ENCODE results near the gene EIF5. TPM values are rescaled to one million over a fixed set of nuclear protein-coding genes. Genes with fewer than 3 reads are reported as not detected.

The EIF5 gene
- total RNA-seq, 1 donor from 2014 or later, result 274 TPM

DNA sequence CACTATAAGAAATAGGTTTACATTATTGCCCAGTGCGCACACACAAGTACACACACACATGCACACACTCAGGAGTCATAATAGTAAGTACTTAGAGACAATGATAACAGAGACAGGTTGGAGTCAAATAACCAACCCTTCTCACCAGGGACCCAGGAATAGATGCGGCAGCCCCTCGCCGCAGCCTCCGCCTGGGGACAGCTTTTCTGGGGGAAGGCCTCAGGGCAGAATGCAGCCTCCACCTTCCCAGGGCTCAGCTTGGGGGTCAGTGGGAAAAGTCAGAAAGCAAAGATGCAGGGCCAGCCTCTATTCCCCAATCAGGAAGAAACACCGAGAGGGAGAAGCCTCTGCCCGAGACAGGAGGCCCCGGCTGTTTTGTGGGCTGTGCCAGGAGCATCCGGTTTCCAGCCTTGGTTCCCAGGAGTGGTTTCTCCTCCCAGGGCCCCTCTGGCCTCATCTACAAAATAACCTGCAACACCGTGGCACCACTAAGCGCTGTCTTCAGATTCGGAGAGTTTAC lies 23.4 kb upstream of the EIF5 start:
- peaks cover 2% of the 10 kb centered on the region for H3K27me3 Mint-ChIP-seq
- H3K36me3 Mint-ChIP-seq (ENCODE audit: low read depth), result no peaks in the 10 kb centered on the region
- CTCF ChIA-PET, result no interaction called here
- intact Hi-C loops (cut with micrococcal nuclease), result no loop called here
- TF ChIP-seq, protein P1, sequence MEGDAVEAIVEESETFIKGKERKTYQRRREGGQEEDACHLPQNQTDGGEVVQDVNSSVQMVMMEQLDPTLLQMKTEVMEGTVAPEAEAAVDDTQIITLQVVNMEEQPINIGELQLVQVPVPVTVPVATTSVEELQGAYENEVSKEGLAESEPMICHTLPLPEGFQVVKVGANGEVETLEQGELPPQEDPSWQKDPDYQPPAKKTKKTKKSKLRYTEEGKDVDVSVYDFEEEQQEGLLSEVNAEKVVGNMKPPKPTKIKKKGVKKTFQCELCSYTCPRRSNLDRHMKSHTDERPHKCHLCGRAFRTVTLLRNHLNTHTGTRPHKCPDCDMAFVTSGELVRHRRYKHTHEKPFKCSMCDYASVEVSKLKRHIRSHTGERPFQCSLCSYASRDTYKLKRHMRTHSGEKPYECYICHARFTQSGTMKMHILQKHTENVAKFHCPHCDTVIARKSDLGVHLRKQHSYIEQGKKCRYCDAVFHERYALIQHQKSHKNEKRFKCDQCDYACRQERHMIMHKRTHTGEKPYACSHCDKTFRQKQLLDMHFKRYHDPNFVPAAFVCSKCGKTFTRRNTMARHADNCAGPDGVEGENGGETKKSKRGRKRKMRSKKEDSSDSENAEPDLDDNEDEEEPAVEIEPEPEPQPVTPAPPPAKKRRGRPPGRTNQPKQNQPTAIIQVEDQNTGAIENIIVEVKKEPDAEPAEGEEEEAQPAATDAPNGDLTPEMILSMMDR (IDR thresholded peaks at IDR 0.05), result no peak
- peaks cover 3% of the 10 kb centered on the region for H3K9me3 Mint-ChIP-seq
- no peak overlapping the region for H3K4me3 Mint-ChIP-seq
- POLR2A ChIA-PET, result no interaction called here
- DNase-seq (no peak), ATAC-seq (ENCODE audit: low read depth) (no peak)
- H3K4me1 Mint-ChIP-seq, result no peaks in the 10 kb centered on the region
- no peak overlapping the region for H3K27ac Mint-ChIP-seq

DNA sequence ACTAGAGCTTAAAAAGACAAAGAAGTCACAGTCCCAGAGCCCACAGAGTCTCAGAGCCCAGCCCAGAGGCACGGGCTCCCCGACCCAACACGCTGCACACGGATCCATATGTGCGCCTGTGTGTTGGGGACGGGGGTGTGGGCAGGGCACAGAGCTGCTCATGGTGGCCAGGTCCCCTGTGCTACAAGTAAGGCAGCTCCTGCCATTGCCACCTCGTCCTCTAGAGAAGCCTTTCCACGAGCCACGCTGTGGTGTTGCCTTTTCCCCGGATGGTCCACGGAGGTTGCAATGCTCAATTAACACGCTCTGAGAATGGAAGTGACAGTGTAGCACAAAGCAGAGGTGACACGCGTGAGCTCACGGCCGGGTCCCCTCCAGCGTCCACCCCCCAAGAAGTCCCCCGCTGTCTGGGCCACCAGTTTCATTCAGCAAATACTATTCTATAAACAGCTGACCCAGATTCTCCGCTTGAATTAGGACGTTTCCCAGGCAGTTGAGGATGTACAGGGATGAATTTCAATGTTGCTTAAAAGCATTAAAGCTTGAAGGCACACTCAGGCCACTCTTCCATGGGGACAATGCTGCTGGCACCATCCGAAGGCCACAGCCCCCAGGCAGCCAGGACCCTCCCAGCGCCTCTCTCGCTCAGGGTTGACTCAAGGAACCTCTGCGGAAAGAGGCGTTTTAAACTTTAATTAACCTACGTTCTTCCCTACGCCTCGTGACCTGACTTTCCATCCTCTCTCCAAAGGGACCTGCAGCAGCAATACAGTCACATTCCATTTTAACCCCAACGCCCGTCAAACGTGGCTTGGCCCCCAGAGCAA lies 22.7 kb upstream of the EIF5 start:
- intact Hi-C loops (cut with micrococcal nuclease), result no loop called here
- H3K4me1 Mint-ChIP-seq, result no peaks in the 10 kb centered on the region
- no peaks in the 10 kb centered on the region for H3K36me3 Mint-ChIP-seq (ENCODE audit: low read depth)
- no peaks in the 10 kb centered on the region for H3K9me3 Mint-ChIP-seq
- ATAC-seq (ENCODE audit: low read depth) (no peak), DNase-seq (no peak)
- ChIA-PET POLR2A (no interaction called here), CTCF (no interaction called here)
- TF ChIP-seq, protein P1 (IDR thresholded peaks at IDR 0.05), result no peak
- H3K4me3 Mint-ChIP-seq, result no peak overlapping the region
- H3K27me3 Mint-ChIP-seq, result peaks cover 2% of the 10 kb centered on the region
- no peak overlapping the region for H3K27ac Mint-ChIP-seq

DNA sequence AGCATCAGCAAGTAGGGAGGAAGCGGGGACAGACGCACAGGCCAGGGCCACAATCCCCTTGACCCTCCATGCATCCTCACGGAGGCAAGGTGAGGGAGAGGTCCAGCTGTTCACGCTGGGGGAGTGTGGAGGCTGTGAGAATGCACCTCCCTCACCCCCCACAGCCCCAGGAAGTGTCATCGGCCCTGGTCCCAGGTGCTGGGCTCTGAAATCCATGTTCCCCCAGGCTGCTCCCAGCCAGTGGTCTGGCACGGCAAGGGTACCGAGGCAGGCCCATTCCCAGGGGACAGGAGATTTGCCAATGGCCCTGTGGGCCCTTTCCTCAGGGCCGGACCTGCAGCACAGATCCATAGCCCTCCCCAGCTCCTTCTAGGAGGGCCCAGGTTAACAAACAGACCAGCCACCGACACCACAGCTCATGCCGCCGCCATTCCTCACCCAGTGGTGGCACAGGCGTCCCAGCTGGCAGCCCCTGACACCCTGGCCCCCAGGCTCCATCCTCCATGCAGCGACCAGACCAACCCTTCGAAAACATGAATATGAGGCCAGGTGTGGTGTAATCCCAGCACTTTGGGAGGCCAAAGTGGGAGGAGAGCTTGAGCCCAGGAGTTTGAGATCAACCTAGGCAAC lies 21.9 kb upstream of the EIF5 start:
- Mint-ChIP-seq H3K27ac (no peak overlapping the region), H3K36me3 (ENCODE audit: low read depth) (no peaks in the 10 kb centered on the region), H3K9me3 (no peaks in the 10 kb centered on the region), H3K4me3 (no peak overlapping the region), H3K4me1 (no peaks in the 10 kb centered on the region), H3K27me3 (peaks cover 4% of the 10 kb centered on the region)
- intact Hi-C loops (cut with micrococcal nuclease), result no loop called here
- TF ChIP-seq, protein P1 (IDR thresholded peaks at IDR 0.05), result no peak
- ATAC-seq (ENCODE audit: low read depth), result no peak
- CTCF ChIA-PET, result no interaction called here
- POLR2A ChIA-PET, result no interaction called here
- no peak for DNase-seq

DNA sequence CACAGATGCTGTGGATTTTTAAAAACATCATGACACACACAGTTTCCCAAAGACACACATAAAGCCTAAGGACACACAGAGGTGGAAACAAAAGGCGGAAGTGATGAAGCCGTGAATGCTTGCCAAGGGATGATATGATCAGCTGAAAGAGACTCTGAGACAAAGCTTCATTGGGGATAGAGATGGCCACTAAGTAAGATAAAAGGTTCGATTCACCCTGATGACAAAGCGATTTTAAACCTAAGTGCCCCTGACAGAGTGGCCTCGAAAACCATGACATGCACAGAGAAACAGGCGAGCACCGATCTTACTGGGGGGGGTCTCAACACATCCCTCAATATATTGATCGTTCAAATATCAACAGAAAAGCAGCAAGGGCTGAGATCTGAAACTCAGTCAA lies 20.3 kb upstream of the EIF5 start:
- Mint-ChIP-seq H3K4me3 (no peak overlapping the region), H3K4me1 (no peaks in the 10 kb centered on the region), H3K36me3 (ENCODE audit: low read depth) (no peaks in the 10 kb centered on the region), H3K27me3 (peaks cover 10% of the 10 kb centered on the region), H3K27ac (no peak overlapping the region), H3K9me3 (no peaks in the 10 kb centered on the region)
- CTCF ChIA-PET, result no interaction called here
- intact Hi-C loops (cut with micrococcal nuclease), result no loop called here
- ATAC-seq (ENCODE audit: low read depth) (no peak), DNase-seq (no peak)
- TF ChIP-seq, protein P1 (IDR thresholded peaks at IDR 0.05), result no peak
- POLR2A ChIA-PET, result no interaction called here

DNA sequence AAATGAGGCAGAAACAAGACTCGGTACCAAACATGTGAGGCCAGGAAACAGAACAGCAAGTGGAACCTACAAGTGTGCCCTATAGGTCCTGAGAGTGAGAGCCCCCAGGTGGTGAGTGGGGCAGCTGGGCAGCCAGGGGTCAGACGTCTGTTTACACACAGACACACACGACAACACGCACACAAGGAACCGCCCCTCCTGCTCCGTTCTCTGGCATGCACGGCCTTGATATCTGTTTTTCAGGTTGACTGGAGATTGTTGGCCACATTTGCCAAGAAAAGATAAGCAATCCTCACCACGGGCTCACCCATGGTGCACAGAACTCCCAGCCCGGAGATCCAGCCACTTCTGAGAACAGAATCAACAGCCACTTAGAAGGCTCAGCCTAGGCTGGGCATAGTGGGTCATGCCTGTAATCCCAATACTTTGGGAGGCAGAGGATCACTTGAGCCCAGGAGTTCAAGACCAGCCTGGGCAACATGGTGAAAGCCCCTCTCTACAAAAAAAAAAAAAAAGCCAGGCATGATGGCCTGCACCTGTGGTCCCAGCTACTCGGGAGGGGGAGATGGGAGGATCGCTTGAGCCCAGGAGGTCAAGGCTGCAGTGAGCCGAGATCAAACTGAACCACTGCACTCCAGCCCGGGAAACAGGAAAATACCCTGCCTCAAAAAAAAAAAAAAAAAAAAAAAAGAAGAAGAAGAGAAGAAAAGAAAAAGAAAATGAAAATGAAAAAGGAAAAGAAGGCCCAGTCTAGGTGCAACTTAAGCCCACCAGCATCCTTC lies 19.4 kb upstream of the EIF5 start:
- H3K4me1 Mint-ChIP-seq, result peaks cover 5% of the 10 kb centered on the region
- H3K27me3 Mint-ChIP-seq, result peaks cover 13% of the 10 kb centered on the region
- ChIA-PET POLR2A (no interaction called here), CTCF (no interaction called here)
- no peak overlapping the region for H3K4me3 Mint-ChIP-seq
- ATAC-seq (ENCODE audit: low read depth) (no peak), DNase-seq (no peak)
- intact Hi-C loops (cut with micrococcal nuclease), result no loop called here
- H3K9me3 Mint-ChIP-seq, result no peaks in the 10 kb centered on the region
- TF ChIP-seq, protein P1 (IDR thresholded peaks at IDR 0.05), result no peak
- H3K36me3 Mint-ChIP-seq (ENCODE audit: low read depth), result no peaks in the 10 kb centered on the region
- H3K27ac Mint-ChIP-seq, result no peak overlapping the region
